H1 (cell line): ENCODE data around the gene WDR64. TPM values are rescaled to one million over a fixed set of nuclear protein-coding genes. Genes with fewer than 3 reads are reported as not detected.

Experiments used
- CREB1 ChIP-seq: IDR thresholded peaks from 2 replicates; pipeline ENCODE4 v1.6.1; 2012; ENCODE audit warnings: inconsistent platforms
- NANOG ChIP-seq: IDR thresholded peaks from 2 replicates; pipeline ENCODE4 v1.6.1; 2011; ENCODE audit warnings: low read length, low read depth, mild to moderate bottlenecking, inconsistent platforms; ENCODE audit not compliant: insufficient read depth, poor library complexity, severe bottlenecking
- polyA plus RNA-seq, 7 experiments: library from polyadenylated mRNA; depleted of rRNA in 3 of 7; stranded (reverse) in 5 of 7; unstranded in 2 of 7; fragments of >200 nt in 5 of 7; fragments of 200-250 nt in 2 of 7; gene quantifications; 1 replicate in 5 of 7; 2 replicates in 1 of 7; 4 replicates in 1 of 7; pipeline versions ENCODE4 v1.2.1 to v1.2.3, GENCODE V29; 2011 to 2013; ENCODE audit warnings: missing spikeins in 2 of 7, mixed read lengths in 2 of 7
- total RNA-seq: library from RNA; stranded (reverse); fragmentation: NEBNext Ultra II Directional; extraction: Animal tissue kit (Norgen Biotek cat#: 25700); gene quantifications from 2 replicates; pipeline ENCODE4 v1.2.1, GENCODE V29; 2021

WDR64 gene
- total and polyA plus RNA-seq, 2 of the 8 experiments (the other 6 are each of a cell fraction or from before 2014, with no cell fraction given): 0.02 TPM; not detected in 1

DNA sequence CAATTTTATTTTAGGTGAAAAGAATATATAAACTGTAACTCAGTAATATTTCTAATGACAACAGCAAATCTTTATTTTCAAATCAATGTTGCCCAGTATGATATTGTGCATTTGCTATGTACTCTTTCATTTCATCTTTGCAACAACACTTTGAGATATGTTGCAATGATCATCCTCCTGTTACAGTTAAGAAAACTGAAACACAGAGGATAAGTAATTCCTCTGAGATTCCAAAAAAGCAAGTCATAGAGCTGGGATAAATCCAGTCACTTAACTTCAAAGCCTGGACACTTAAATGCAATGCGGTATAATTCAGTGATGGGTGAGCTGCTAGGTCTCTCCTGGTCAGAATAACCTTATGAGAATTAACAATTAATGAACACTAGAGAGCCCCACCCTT lies 147.3 kb downstream of the WDR64 start (continued):
- TF ChIP-seq NANOG (no peak), CREB1 (no peak)
